Measurements from ENCODE around the gene DBP. TPM values are rescaled to one million over a fixed set of nuclear protein-coding genes. Genes with fewer than 3 reads are reported as not detected.
A peak's percentile ranks its signal among the peaks of the same experiment; 100 is the strongest.

The DBP gene
- total and polyA plus RNA-seq, 10 of the 15 experiments (the other 5 are each of a cell fraction or from before 2014, with no cell fraction given), result 2.0 to 10.6 (median 6.9) TPM

DNA sequence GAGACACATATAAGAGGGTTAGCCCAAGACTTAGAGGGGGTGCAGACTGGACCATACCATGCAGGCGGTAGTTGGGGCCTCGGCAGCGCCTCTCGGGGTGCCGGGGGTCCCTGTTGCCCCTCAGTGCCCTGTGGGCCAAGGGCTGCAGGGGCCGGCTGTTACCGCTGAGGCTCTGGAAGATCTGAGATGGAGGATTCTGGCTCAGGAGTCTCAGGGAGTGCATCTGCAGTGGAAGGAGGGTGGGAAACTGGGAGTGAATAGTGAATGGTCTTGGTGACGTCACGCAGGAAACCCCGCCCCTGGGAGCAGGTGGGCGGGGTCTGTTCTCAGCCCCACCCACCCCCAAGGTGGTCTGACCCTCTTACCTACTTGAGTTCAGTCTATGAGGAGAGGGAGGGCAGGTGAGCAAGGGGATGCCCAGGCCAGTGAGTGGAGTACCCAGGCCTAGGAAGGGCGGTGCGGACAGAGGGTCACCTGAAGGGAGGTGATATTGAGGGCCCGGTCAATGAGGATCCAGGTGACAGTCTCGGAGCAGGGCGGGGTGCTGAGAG lies 1.7 kb upstream of the DBP start (continued):
- TF ChIP-seq, protein P1, sequence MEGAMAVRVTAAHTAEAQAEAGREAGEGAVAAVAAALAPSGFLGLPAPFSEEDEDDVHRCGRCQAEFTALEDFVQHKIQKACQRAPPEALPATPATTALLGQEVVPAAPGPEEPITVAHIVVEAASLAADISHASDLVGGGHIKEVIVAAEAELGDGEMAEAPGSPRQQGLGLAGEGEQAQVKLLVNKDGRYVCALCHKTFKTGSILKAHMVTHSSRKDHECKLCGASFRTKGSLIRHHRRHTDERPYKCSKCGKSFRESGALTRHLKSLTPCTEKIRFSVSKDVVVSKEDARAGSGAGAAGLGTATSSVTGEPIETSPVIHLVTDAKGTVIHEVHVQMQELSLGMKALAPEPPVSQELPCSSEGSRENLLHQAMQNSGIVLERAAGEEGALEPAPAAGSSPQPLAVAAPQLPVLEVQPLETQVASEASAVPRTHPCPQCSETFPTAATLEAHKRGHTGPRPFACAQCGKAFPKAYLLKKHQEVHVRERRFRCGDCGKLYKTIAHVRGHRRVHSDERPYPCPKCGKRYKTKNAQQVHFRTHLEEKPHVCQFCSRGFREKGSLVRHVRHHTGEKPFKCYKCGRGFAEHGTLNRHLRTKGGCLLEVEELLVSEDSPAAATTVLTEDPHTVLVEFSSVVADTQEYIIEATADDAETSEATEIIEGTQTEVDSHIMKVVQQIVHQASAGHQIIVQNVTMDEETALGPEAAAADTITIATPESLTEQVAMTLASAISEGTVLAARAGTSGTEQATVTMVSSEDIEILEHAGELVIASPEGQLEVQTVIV (IDR thresholded peaks at IDR 0.05; ENCODE audit: borderline replicate concordance, partially characterized antibody), result no peak
- TF ChIP-seq, protein P2, sequence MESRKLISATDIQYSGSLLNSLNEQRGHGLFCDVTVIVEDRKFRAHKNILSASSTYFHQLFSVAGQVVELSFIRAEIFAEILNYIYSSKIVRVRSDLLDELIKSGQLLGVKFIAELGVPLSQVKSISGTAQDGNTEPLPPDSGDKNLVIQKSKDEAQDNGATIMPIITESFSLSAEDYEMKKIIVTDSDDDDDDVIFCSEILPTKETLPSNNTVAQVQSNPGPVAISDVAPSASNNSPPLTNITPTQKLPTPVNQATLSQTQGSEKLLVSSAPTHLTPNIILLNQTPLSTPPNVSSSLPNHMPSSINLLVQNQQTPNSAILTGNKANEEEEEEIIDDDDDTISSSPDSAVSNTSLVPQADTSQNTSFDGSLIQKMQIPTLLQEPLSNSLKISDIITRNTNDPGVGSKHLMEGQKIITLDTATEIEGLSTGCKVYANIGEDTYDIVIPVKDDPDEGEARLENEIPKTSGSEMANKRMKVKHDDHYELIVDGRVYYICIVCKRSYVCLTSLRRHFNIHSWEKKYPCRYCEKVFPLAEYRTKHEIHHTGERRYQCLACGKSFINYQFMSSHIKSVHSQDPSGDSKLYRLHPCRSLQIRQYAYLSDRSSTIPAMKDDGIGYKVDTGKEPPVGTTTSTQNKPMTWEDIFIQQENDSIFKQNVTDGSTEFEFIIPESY (IDR thresholded peaks at IDR 0.05), result no peak; the same call in 1 of the 2 replicates
- TF ChIP-seq CREB1 (IDR thresholded peaks at IDR 0.05; ENCODE audit: low read depth), result 0 out of 2 replicates have a peak, but pooled peaks have one; percentile 53
- TF ChIP-seq NFYB (IDR thresholded peaks at IDR 0.05; ENCODE audit: insufficient read depth, low read depth, low read length), result no peak
- 0 out of 2 replicates have a peak, but pooled peaks have one; percentile 12 for TF ChIP-seq DPF2 (IDR thresholded peaks at IDR 0.05)
- TF ChIP-seq SREBF1 (IDR thresholded peaks at IDR 0.05; ENCODE audit: low read length), result no peak
